OCI-M1 (cell line): ENCODE data around the gene MUC12.
"Not testable (repeated sequence)": the region's sequence is repeated elsewhere in the genome, so short reads cannot be mapped to it uniquely, and the experiment has no call there.

ENCODE experiments used
- DNase-seq: peaks from one replicate; lab custom pipeline; 2025; lab: John Stamatoyannopoulos, UW

MUC12 gene

GRCh38 chr7:100969066-100969615, at the start of gene MUC12:
TSS of gene MUC12 (plus strand) at chr7:100969565. CDS start at chr7:100969623, 58 bp downstream.
- no peak for DNase-seq

DNA sequence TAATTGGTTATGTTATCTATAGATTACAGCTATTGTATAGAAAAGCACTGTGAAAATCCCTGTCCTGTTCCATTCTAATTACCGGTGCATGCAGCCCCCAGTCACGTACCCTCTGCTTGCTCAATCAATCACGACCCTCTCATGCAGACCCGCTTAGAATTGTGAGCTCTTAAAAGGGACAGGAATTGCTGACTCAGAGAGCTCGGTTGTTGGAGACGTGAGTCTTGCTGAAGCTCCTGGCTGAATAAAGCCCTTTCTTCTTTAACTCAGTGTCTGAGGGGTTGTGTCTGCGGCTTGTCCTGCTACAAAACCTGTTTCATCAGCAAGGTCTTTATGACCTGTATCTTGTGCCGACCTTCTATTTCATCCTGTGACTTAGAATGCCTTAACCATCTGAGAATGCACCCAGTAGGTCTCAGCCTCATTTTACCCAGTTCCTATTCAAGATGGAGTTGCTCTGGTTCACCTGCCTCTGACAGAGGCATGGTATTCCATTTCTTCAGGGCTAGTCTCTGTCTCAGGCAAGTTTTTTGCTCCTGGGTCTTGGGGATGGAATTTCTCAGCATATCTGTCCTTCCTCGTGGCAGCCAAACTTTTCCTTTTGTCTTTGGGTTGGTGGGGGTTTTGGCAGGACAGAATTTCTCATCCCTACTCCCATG, 49.5 kb upstream of the MUC12 start:
- DNase-seq: not testable (repeated sequence)

- no peak for DNase-seq
Observed at GRCh38 chr7:100921039-100921438, 48.3 kb upstream of the MUC12 start.

GRCh38 chr7:100923616-100924015, 45.7 kb upstream of the MUC12 start:
- not testable (repeated sequence) for DNase-seq

DNA sequence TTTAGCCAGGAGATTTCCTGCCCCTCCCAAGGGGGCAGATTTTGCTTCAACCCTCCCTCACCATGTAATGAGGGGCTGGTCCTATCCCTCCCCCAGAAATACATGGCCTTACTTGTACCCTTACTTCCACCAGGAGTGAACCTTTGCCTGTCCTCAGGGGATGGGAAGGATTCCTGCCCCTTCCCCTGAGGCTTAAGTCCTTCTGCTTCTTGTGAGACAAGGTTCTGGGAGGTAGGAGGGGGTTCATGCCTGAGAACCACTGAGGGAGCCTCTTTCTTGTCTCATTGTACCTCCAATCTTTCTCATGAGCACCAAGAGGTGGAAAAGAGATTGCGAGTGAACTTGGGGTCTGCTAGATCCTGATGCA, 39.6 kb upstream of the MUC12 start:
- no peak for DNase-seq

DNA sequence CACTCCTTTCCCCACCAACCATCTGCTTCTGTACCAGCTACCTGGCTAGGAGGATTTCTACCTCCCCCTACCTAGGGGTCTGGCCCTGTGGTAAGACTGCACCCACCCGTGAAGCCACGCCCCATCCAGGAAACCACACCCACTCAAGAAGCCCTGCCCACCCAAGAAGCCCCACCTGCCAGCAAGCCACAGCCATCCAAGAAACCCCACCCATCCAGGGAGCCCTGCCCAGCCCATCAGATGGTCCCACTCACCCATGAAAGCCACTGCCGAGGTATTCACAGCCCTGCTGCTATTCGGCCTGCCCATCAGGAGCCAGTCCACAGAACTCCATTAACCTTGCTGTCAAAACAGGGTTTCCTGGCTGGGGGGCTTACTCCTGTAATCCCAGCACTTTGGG, 35.6 kb upstream of the MUC12 start:
- DNase-seq: no peak

DNA sequence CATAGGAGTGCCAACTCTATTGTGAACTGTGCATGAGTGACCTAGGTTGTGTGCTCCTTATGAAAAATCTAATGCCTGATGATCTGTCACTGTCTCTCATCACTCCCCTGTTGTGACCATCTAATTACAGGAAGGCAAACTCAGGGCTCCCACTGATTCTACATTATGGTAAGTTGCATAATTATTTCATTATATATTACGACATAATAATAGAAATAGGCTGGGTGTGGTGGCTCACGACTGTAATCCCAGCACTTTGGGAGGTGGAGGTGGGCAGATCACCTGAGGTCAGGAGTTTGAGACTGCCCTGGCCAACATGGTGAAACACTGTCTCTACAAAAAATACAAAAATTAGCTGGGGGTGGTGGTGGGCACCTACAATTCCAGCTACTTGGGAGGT, 34.0 kb upstream of the MUC12 start:
- DNase-seq: not testable (repeated sequence)

- not testable (repeated sequence) for DNase-seq
Observed at GRCh38 chr7:100936167-100936566, 33.2 kb upstream of the MUC12 start.

GRCh38 chr7:100942045-100942774, 27.2 kb upstream of the MUC12 start:
- no peak for DNase-seq

GRCh38 chr7:100943693-100944092, 25.7 kb upstream of the MUC12 start:
- no peak for DNase-seq

- no peak for DNase-seq
Observed at GRCh38 chr7:100944138-100944537, 25.2 kb upstream of the MUC12 start.

- DNase-seq: no peak
Observed at GRCh38 chr7:100946111-100946510, 23.3 kb upstream of the MUC12 start.

DNA sequence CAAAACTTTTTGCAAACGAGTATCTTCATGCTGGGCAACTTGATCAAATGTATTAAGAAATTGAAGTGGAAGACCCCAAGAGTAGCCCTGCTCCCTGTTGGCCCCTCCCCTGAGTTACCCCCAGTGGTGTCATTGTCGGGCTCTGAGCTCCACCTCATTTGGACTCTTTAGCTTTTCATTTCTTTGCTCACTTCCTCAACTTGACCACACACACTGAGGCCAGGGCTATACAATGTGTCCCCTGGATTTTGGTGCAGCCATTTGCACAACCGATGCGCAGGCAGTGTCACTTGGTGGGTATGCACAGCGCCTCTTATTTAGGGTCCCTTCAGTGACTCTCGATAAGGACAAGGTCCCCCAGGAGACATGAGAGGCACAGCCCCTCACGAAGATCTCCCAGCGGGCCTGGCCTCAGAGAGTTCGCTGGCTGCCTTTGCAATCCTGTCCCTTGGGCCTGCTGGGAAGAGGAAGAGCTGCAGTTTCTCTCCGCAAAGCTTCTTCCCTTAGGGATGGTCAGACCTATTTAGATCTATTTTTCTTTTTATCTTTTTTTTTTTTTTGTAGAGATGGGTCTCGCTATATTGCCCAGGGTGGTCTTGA, 22.5 kb upstream of the MUC12 start:
- no peak for DNase-seq

DNA sequence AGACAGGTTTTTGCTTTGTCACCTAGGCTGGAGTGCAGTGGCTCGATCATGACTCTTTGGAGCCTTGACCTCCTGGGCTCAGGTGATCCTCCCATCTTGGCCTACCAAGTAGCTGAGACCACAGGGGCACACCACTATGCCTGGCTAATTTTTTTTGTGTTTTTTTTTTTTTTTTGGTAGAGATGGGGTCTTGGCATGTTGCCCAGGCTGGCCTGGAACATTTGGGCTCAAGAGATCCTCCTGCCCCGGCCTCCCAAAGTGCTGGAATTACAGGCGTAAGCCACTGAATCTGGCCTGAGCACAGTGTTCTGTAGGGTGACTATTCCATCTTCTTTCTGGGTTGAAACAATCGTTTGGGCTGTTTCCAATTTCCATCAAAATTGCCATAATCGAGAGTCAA, 21.6 kb upstream of the MUC12 start:
- no peak for DNase-seq

DNA sequence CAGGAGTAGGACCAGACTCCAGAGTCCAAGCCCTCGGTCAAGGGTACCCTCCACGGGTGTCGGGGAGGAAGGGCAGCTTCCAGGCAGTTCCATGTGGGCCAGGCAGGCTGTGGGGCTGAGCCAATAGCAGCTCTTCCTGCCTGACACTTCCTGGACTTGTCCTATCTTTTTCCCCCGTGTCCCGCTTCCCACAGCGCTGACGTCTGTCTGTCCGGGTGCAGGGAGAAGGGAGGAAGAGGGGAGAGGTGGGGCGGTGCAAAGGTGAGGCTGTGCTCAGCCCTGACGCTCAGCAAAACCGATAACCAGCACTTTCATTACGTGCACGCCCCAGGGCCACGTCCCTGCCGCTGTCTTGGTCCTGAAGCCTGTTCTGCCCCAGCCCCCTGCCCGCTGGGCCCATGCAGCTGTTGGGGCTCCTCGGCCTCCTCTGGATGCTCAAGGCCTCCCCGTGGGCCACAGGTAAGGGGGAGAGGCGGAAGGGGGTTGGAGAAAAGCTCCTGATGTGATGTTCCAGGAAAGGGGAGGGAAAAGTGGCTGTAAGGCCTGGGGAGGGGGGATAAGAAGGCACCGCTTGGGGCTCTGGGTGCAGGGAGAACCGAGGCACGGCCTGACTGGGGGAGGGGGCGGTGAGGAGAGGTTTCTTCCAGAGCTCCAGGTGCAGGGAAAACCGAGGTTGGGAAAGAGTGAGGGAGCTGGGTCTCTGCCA, 20.0 kb upstream of the MUC12 start, which contains the start of gene MUC3A:
TSS of gene MUC3A (plus strand) at position 308 of the 706 bp plus-strand sequence. CDS start at position 399, 91 bp downstream.
- DNase-seq: no peak

- DNase-seq: no peak
Observed at GRCh38 chr7:100949933-100950443, 19.4 kb upstream of the MUC12 start.

- no peak for DNase-seq
Observed at GRCh38 chr7:100951172-100951571, 18.2 kb upstream of the MUC12 start.

DNA sequence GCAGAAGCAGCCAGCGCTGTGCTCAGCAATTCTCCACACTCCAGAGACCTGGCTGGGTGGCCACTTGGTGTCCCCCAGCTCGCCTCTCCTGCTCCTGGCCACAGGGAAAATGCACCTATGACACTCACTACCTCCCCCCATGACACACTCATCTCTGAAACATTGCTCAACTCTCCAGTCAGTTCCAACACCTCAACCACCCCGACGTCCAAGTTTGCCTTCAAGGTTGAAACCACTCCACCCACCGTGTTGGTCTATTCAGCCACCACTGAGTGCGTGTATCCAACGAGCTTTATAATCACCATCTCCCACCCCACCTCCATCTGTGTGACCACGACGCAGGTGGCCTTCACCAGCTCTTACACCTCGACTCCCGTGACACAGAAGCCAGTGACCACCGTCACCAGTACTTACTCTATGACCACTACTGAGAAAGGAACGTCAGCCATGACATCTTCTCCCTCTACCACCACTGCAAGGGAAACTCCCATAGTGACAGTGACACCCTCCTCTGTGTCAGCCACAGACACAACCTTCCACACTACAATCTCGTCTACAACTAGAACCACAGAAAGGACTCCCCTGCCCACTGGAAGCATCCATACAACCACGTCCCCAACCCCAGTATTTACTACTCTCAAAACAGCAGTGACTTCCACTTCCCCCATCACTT, 17.3 kb upstream of the MUC12 start:
- DNase-seq: no peak

DNA sequence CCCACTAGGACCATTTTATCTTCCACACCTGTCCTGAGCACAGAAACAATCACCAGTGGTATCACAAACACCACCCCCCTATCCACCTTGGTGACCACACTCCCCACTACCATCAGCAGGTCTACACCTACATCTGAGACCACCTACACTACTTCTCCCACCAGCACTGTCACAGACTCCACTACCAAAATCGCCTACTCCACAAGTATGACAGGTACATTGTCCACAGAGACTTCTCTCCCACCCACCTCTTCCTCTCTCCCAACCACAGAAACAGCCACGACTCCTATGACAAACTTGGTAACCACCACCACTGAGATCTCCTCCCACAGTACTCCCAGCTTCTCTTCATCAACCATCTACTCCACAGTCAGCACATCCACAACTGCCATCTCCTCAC, 16.7 kb upstream of the MUC12 start:
- DNase-seq: no peak

DNA sequence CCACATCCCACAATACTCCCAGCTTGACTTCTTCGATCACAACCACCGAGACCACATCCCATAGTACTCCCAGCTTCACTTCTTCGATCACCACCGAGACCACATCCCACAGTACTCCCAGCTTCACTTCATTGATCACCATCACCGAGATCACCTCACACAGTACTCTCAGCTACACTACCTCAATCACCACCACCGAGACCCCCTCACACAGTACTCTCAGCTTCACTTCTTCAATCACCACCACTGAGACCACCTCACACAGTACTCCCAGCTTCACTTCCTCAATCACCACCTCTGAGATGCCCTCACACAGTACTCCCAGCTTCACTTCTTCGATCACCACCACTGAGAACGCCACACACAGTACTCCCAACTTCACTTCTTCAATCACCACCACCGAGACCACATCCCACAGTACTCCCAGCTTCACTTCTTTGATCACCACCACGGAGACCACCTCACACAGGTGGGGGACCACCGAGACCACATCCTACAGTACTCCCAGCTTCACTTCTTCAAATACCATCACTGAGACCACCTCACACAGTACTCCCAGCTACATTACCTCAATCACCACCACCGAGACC, 11.4 kb upstream of the MUC12 start:
- no peak for DNase-seq

DNA sequence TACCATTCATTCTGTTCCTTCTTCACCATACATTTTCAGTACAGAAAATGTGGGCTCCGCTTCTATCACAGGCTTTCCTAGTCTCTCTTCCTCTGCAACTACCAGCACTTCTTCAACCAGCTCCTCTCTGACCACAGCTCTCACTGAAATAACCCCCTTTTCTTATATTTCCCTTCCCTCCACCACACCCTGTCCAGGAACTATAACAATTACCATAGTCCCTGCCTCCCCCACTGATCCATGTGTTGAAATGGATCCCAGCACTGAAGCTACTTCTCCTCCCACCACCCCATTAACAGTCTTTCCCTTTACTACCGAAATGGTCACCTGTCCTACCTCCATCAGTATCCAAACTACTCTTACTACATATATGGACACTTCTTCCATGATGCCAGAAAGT, 9.5 kb upstream of the MUC12 start:
- no peak for DNase-seq
